HEK293 (cell line): ENCODE data around the gene AMOTL1.

ENCODE experiments used
- CTCF ChIP-seq: fragments of 450-650 bp; formaldehyde crosslinking; IDR thresholded peaks from 2 replicates; pipeline ENCODE4 v1.5.1; 2016; ENCODE audit warnings: missing biosample characterization, missing genetic modification characterization
- ZNF18 ChIP-seq: fragments of 450-650 bp; formaldehyde crosslinking; IDR thresholded peaks from 2 replicates; pipeline ENCODE4 v1.5.1; 2016; ENCODE audit warnings: missing biosample characterization, missing genetic modification characterization
- ZNF416 ChIP-seq: fragments of 450-650 bp; formaldehyde crosslinking; IDR thresholded peaks from 2 replicates; pipeline ENCODE4 v1.5.1; 2016; ENCODE audit warnings: missing biosample characterization, missing genetic modification characterization
- ZNF501 ChIP-seq: fragments of 450-650 bp; formaldehyde crosslinking; IDR thresholded peaks from 2 replicates; pipeline ENCODE4 v1.5.1; 2016; ENCODE audit warnings: missing biosample characterization, missing genetic modification characterization
- ZNF704 ChIP-seq: fragments of 450-650 bp; formaldehyde crosslinking; IDR thresholded peaks from 2 replicates; pipeline ENCODE4 v1.5.1; 2016; ENCODE audit warnings: missing biosample characterization, missing genetic modification characterization

GRCh38 chr11:94747601-94748041 lies 20.5 kb upstream of the AMOTL1 start:
- no peak for TF ChIP-seq ZNF704 (tag by site-specific recombination)
- TF ChIP-seq ZNF501 (tag by site-specific recombination): no peak
- TF ChIP-seq ZNF416 (tag by site-specific recombination): no peak
- TF ChIP-seq CTCF (tag by site-specific recombination): no peak
- no peak for TF ChIP-seq ZNF18
